Sciatic nerve (tissue), 2 donors: Measurements from ENCODE around the gene WDR75. TPM values are rescaled to one million over a fixed set of nuclear protein-coding genes. Genes with fewer than 3 reads are reported as not detected.
"Not testable (repeated sequence)": the region's sequence is repeated elsewhere in the genome, so short reads cannot be mapped to it uniquely, and the experiment has no call there.

Source experiments
- ATAC-seq: fragments of 200-7000 bp; cut with Tn5 transposase; one replicate; pipeline ENCODE4 v1.9.1; 2020; ENCODE audit warnings: mild to moderate bottlenecking, moderate library complexity
- DNase-seq: peaks from one replicate; pipeline ENCODE4 v3.0.0-alpha.2; 2020; ENCODE audit warnings: low spot score
- intact Hi-C: fragments of 100-400 bp; cut with DNase I; formaldehyde crosslinking; loops from one replicate; pipeline ENCODE4 v1.14.2; 2022
- total RNA-seq: library from RNA; stranded (reverse); fragmentation: NEBNext Ultra II Directional; extraction: Animal tissue kit (Norgen Biotek cat#: 25700); gene quantifications from one replicate; pipeline ENCODE4 v1.2.1, GENCODE V29; 2021
- donor health status: DM: no; HTN: no; CAD: no.
- donor health status: DM: no; HTN: no; CAD: no.

Gene WDR75
- total RNA-seq, result 31.5 TPM

DNA sequence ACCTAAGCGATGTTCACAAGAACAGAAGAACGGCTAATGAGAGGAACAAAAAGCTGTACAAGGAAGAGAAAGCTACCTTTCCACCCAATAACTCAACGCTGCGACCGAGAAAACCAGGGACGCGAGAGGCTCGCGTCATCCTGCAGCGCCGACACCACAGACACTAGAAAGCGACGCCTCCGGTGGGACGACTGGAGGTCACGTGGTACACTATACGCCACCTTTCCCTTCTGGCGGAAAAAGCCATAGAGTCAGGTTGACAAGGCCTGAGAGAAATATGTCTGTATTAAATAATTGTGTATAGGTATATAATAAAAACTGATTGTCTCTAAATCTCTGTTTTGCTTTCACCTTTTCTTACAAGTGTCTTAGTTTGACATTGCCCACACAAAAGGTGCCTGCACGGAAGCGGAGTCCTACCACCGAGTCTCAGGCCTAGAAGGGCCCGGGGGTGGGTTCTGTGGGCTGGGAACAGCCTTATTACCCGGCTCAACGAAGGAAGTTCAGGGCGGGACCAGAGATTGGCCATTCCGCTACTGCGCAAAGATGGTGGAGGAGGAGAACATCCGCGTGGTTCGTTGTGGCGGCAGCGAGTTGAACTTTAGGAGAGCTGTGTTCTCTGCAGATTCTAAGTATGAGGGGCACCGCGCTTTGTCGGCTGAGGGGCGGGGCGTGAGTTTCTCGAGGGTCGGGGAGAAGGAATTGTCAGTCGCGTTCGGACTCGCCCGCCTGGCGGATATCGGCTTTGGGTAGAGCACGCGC, at the start of gene WDR75:
Gene WDR75, plus strand, starts transcription at position 528 of the 762 bp plus-strand sequence. Its CDS starts 19 bp downstream, at position 547.
- peak; percentile 93 for DNase-seq
- intact Hi-C loops, result no loop called here
- ATAC-seq, result peak; percentile 99

DNA sequence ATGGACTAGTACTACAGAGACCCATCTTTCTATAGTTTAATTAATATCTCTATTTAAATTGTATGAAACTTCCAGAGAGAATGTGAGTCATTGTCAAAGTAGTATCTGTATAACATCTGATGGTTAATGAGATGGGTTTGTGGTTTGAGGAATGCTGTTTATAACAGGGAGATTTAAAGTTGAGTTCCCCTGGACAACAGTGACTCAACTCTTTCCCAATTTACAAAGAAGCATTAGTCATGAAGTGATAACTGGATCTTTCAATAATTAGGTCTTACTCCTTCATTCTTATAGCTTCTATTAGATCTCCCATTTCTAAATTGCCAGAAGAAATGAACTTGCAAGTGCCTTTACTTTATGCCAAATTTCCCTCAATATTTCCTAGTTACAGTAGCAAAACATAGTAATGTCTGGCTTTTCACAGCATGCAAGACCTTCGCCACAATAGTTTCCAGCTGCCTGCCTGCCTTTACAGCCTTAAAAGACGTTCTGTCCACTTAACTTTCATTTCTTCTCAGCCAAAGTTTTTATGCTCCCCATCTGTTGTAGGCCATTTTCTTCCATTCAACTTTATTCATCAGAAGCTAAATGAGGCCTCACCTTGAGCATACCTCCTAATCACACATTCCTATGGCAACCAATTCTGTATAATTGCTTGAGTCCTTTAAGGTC, 47.7 kb upstream of the WDR75 start:
- peak; percentile 86 for ATAC-seq
- intact Hi-C loops, result no loop called here
- DNase-seq, result no peak

DNA sequence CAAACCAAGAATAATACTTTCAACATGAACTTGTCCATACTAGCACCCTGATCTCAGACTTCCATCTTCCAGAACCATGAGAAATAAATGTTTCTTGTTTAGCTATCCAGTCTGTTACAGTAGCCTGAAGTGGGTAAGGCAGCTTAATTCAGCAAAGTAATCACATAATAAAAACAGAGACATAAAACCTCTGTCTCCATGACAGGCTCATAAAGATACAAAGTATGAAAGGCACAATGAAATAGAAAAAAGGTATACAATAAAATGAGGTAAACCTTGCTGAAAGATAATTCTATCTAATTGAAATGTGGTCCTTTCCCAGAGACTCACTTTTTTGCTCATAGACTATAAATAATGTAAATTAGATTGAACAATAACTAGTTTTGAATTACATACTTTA, 46.7 kb upstream of the WDR75 start:
- no peak for DNase-seq
- no peak for ATAC-seq
- intact Hi-C loops, result no loop called here

DNA sequence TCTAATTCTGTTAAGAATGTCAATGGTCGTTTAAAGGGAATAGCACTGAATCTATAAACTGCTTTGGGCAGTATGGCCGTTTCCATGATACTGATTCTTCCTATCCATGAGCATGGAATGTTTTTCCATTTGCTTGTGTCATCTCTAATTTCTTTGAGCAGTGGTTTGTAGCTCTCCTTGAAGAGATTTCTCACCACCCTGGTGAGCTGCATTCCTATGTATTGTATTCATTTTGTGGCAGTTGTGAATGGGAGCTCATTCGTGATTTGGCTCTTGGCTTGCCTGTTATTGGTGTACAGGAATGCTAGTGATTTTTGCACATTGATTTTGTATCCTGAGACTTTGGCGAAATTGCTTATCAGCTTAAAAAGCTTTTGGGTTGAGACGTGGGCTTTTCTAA, 38.3 kb upstream of the WDR75 start:
- no peak for DNase-seq
- intact Hi-C loops, result no loop called here

DNA sequence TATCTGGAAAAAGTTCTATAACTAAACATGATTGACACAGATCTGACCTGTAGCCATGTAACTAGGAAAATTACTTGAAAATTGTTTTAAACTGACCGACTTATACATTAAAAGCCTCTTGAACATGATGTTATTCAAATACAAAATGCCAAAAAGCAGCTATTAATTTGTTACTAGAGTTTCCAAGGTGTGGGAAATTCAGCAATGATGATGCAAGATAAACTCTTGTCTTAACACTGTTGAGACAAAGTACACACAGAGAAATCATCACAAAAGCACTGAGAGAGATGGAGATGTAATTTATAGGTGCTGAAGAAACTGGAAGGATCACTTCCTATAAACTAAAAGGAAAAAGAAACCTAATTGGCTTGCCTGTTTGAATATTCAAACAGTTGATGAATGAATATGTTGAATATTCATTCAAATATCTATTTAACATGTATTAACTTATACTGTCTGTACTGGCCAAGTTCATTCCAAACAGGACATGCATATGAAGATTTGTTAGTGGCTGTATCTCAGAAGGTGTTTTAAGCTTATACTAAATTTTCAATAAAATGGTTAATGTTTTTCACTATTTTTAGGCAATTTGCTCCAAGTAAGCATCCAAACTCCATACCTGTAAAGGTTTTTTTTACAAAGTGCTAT, 34.6 kb upstream of the WDR75 start:
- no peak for ATAC-seq
- intact Hi-C loops, result no loop called here
- DNase-seq, result no peak

More for the DNA sequence above, 38.3 kb upstream of the WDR75 start:
- ATAC-seq, result no peak

DNA sequence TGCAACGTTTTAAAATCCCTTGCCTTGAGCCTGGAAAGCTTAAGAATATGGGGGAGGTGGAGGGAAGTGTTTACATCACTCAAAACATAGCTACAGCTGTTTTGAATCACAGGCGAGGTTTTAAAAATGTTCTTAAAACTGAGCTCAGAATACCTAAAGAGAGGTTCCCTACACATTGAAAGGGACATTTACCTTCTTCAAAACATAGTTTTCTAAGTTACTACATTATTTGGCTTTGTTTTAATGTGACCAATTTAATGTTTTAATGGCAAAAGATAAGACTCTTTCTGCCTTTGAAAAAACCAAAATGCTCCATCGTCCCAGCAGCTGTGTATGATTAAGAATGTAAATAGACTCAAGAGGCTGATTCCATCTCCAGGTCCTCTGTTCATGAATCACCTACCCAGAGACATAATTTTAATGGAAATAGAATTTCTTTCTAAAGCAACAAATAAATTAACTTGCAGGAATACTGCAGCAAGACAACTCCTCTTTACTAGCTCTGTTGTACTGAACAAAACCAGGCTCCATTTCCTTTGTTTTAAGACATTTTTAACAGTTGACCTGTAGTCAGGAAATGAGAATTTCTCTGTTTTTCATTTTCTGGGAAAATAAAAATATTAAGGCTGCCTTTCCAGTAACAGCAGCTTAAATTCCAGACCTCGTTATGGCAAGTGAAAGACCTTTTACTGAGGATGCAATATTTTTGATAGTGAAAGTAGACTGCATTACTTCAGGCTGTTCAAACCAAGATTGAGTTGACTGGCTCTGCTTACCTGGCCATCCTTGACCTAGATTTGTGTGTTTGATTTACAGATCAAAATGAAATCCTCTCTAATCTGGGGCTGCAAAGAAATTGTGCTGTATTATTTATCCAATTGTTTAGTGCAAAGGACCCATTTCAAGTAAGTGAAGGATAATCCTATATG, 33.7 kb upstream of the WDR75 start:
- intact Hi-C loops, result no loop called here
- ATAC-seq (peak; percentile 29), DNase-seq (no peak)

DNA sequence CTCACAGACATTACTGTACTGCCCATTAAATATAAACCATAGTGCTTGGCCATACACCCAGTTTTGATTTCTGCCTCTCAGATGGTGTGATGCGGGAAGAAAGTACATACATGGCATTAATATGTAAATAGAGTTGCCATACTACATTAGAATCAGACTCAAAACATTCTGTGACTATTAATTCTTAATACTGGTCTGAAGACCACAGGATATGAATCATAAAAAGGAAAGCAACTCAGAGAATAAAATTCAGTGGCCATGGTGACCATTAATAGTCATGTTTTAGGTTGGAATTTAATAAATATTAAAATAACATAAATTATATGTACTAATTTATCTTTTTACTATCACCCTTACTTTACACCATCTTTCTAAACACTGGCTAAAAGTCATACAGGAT, 33.0 kb upstream of the WDR75 start:
- intact Hi-C loops, result no loop called here
- ATAC-seq (no peak), DNase-seq (no peak)

DNA sequence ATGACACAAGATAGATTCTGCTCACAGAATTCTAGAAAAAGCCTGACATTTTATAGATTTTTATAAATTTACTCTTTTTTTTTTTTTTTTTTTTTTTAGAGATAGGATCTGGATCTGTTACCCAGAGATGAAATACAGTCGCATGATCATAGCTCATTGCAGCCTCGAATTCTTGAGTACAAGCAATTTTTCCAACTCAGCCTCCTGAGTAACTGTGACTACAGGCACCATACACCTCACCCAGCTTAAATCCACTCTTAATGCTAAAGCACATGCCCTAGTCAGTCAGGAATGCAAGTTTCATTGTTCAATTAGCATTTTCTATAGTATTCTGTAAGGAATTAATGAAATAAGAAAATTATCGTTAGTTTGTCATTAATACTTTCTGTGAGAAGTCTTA, 32.1 kb upstream of the WDR75 start:
- DNase-seq (no peak), ATAC-seq (no peak)
- intact Hi-C loops, result no loop called here

DNA sequence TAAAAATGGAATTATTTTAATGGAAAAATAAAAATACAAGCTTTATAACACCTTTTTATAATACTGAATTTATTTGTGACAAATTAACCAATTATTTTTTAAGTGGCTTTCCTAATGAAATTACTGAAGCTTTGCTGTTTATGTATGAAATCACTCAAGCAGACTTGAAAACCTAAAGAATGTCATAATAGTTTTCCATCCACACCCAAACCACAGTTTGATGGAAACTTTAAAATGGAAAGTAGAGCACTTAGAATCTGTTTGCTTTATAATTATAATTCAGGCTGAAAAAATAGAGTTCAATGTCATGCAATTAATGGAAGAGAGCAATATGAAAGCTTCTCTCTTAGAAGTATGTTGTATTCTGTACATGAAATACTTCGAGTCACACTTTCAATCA, 31.6 kb upstream of the WDR75 start:
- ATAC-seq (no peak), DNase-seq (no peak)
- intact Hi-C loops, result no loop called here

DNA sequence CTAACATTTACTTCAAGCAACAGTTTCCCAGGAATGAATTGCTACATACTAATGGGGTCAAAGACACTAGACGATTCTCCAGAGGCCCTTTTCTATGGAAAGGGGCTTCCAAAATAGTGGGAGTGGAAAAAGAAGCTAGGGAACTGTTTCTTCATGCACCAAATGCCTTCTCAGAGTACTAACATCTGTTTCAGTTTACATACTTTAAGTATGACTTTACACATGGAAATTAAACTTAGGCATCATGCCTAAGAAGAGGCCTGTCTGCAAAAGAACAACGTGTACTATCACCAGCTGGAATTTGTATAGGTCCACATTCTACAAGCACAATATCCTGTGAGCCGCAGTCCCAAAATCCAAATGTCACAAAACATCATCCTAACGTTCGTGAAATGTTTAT, 29.4 kb upstream of the WDR75 start:
- intact Hi-C loops, result no loop called here
- ATAC-seq (peak; percentile 60), DNase-seq (no peak)

DNA sequence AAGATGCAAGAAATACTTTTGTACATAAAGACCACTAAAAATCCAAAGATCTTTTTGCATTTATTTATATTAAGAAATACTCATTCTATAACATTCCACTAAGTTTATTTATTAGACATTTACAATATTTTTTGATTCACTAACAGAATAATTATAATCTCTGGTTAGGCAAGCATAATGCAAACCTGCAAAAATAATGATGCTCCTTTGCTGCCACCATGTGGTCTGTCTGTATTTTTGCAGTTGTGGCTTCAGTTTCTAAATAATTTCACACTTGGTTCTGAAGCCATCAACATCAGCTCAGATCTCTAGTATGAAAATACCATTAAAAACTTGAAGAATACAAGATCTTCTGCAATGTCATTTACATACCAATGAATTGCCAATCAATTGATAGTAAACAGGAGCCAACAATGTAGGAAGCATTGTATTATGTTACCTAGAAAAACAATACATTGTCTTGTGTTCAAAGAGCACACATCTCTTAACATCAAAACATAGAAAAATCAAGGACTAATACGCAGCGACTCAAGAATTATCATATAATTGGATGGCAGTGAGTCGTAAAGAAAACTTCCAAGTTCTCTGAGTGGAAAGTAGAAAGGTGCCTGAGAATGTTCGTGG, 28.8 kb upstream of the WDR75 start:
- peak; percentile 72 for ATAC-seq
- intact Hi-C loops, result no loop called here
- DNase-seq, result no peak

DNA sequence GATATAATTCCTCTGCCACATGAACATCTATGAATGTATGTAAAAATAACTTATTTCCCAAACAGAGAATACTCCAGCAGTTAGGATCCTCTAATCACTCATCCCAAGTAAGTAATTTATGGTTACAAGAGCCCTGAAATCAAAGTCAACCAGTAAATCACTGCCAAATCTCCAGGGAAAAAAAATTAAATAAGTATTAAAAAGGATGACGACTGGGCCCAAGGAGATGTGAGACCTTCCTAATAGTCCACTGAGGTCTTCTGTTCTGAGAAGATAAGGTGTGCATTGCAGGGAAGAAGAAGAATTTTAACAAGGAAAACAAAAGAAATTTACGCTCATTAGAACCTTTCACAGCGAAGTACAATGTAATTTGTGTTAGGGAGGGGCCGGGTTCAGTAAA, 28.0 kb upstream of the WDR75 start:
- ATAC-seq (no peak), DNase-seq (no peak)
- intact Hi-C loops, result no loop called here

DNA sequence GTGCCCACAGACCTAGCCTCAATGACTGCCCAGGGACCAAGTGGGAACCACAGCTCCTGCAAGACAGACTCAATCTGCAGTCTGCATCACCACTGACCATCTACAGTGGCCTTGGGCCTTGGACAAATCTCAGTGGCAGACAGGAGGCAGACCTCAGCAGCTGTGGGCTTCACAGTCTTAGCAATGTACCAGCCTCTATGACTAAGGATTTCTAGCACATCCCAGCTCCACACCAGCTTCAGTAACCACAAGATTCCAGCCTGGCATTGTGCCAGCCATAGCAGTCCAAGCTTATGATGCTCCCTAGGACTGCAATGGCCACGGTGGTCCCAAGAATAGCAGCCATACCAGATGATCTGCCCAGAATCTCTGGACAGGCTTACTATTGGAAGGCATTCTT, 19.6 kb upstream of the WDR75 start:
- no peak for DNase-seq
- intact Hi-C loops, result no loop called here

DNA sequence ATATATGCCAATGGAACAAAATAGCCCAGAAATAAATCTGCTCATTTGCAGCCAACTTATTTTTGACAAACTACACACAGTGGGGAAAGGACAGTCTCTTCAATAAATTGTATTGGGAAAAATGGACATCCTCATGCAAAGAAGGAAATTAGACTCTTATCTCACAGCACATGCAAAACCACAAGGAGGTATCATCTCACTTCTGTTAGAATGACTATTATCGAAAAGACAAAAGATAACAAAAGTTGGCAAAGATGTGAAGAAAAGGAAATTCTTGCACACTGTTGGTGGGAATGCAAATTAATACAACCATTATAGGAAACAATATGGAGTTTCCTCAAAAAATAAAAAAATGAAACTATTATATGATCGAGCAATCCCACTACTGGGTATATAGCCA, 16.3 kb upstream of the WDR75 start:
- no peak for ATAC-seq
- intact Hi-C loops, result no loop called here
- no peak for DNase-seq

More for the DNA sequence above, 19.6 kb upstream of the WDR75 start:
- ATAC-seq, result no peak

DNA sequence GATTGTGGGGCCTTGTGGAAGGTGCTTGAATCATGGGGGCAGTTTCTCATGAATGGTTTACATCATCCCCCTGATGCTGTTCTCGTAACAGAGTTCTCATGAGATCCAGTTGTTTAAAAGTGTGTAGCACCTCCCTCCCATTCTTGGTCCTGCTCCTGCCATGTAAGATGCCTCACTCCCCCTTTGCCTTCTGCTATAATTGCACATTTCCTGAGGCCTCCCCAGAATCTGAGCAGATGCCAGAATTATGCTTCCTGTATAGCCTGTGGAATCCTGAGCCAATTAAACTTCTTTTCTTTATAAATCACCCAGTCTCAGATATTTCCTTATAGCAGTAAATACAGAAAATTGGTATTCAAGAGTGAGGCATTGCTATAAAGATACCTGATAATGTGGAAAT, 15.6 kb upstream of the WDR75 start:
- no peak for ATAC-seq
- intact Hi-C loops, result no loop called here
- no peak for DNase-seq

DNA sequence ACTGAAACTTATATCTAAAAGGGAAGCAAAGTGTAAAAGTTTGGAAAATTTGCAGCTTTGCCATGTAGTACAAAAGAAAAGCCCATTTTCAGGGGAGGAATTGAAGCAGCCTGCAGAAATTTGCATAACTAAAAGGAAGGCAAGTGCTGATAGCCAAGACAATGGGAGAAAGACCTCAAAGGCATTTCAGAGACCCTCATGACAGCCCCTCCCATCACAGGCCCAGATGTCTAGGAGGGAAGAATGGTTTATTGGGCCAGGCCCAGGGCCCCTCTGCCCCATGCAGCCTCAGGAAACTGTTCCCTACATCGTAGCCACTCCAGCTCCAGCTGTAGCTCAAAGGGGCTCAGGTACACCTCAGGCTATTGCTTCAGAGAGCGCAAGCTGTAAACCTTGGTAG, 14.4 kb upstream of the WDR75 start:
- intact Hi-C loops, result no loop called here
- ATAC-seq (no peak), DNase-seq (no peak)

DNA sequence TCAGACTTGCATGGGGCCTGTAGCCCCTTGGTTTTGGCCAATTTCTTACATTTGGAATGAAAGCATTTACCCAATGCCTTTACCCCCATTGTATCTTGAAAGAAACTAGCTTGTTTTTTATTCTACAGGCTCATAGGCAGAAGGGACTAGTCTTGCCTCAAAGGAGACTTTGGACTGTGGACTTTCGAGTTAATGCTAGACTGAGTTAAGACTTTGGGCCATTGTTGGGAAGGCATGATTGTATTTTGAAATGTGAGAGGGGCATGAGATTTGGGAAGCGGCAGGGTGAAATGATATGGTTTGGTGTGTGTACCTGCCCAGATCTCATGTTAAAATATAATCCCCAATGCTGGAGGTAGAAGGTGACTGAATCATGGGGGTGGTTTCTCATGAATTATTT, 13.4 kb upstream of the WDR75 start:
- no peak for ATAC-seq
- intact Hi-C loops, result no loop called here
- no peak for DNase-seq

DNA sequence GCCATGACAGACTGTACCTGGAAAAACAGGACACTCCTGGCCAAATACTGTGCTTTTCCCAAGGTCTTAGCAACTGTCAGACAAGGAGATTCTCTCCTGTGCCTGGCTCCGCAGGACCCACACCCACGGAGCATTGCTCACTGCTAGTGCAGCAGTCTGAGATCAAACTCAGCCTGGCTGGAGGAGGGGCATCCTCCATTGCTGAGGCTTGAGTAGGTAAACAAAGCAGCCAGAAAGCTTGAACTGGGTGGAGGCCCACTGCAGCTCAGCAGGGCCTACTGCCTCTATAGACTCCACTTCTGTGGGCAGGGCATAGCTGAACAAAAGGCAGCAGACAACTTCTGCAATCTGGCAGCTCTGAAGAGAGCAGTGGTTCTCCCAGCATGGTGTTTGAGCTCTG, 10.8 kb upstream of the WDR75 start:
- ATAC-seq, intact Hi-C loops, DNase-seq: not testable (repeated sequence)

DNA sequence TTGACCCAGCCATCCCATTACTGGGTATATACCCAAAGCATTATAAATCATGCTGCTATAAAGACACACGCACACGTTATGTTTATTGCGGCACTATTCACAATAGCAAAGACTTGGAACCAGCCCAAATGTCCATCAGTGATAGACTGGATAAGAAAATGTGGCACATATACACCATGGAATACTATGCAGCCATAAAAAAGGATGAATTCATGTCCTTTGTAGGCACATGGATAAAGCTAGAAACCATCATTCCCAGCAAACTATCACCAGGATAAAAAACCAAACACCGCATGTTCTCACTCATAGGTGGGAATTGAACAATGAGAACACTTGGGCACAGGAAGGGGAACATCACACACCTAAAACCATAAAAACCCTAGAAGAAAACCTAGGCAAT, 5.5 kb upstream of the WDR75 start:
- DNase-seq, ATAC-seq, intact Hi-C loops: not testable (repeated sequence)
